Measurements from ENCODE around the gene EPN1.

EPN1 gene

GRCh38 chr19:55674841-55675660, at the start of gene EPN1:
EPN1 (plus strand) TSS chr19:55675226; CDS start chr19:55678628, 3,402 bp downstream.
- peak; percentile 51 to 98 (median 93) for DNase-seq

DNA sequence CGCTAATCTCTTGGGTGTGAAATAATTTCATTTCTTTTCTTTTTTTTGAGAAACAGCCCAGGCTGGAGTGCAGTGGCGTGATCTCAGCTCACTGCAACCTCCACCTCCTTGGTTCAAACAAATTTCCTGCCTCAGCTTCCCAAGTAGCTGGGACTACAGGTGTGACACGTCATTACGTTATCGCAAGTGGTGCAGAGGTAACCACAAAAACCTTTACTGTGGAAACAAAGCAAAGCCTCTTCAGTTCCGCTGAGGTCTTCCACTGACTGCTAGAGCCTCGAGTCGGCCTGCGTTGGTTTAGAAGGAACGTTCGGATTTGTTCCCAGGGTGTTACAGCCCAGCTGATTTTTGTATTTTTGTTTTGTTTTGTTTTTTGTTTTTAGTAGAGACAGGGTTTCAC, 48.7 kb upstream of the EPN1 start:
- no peak for DNase-seq

DNA sequence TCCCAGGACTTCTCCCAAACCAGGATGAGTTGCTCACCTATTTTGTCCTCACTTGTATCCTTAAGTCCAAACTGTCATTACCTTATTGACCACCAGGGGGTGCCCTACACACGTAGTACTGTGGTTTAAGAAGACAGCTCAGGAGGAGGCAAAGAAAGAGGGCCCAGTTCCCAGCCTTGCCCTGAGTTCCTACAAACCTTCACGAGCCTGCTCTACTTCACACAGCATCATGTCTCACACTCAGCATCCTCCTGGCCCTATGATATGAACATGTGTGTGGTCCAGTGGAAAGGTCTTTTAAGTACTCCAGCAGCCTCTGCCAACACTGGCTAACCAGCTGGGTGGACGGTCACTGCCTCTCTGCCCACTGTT, 42.6 kb upstream of the EPN1 start:
- peak in 51 of 58 donors; percentile 24 to 94 (median 63) for DNase-seq

- no peak for DNase-seq
Measured at GRCh38 chr19:55633861-55634260, 41.2 kb upstream of the EPN1 start.

- DNase-seq = no peak
Measured at GRCh38 chr19:55635334-55635717, 39.7 kb upstream of the EPN1 start.

DNA sequence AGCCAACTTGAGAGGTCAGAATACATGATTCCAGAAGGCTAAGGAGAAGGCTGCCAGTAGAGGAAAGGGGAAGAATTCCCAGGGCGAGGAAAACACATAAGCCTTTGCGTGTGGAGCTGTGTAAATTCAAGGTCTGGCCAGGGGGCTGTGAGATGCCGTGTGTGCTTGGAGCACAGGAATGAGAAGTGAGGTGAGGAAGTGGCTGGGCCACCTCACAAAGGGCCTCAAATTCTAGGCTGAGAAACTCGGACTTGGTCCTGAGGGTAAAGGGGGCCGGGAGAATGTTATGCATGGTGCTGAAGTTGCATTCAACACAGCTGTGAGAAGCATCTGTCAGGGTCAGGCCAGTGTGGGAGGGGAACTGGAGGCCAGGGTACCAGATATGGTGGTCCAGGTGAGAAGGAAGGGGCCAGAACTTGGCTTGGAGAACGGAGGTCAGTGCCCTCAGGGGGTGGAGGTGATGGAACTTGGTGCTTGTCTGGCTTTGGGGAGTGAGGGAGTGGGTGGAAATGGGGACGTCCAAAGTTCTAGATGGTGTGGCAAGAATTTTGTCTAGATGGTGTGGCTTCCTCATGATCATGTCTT, 39.1 kb upstream of the EPN1 start:
- DNase-seq = no peak

DNA sequence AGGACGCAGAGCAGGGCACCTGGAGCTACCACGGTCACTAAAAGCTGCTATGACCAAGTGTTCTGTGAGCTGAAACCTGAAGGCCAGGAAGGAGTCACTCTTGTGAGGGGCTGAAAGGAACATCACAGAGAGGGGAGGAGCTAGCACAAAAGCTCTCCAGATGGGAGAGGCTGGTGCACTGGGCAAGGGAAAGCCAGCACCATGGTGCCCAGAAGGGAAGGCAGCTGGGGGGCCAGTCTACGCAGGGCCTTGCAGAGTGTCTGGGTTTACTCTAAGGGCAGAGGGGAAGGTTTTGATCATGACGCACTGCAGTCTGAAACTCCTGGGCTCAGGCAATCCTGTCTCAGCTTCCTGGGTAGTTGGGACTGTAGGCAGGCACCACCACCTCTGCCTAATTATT, 38.3 kb upstream of the EPN1 start:
- DNase-seq = no peak

GRCh38 chr19:55637534-55637933, 37.5 kb upstream of the EPN1 start:
- DNase-seq = no peak

GRCh38 chr19:55638864-55639359, 36.1 kb upstream of the EPN1 start:
- DNase-seq = peak in 3 of 58 donors; percentile 4 to 31 (median 9)

- peak in 45 of 58 donors; percentile 24 to 67 (median 52) for DNase-seq
Measured at GRCh38 chr19:55640043-55640576, 34.9 kb upstream of the EPN1 start.

DNA sequence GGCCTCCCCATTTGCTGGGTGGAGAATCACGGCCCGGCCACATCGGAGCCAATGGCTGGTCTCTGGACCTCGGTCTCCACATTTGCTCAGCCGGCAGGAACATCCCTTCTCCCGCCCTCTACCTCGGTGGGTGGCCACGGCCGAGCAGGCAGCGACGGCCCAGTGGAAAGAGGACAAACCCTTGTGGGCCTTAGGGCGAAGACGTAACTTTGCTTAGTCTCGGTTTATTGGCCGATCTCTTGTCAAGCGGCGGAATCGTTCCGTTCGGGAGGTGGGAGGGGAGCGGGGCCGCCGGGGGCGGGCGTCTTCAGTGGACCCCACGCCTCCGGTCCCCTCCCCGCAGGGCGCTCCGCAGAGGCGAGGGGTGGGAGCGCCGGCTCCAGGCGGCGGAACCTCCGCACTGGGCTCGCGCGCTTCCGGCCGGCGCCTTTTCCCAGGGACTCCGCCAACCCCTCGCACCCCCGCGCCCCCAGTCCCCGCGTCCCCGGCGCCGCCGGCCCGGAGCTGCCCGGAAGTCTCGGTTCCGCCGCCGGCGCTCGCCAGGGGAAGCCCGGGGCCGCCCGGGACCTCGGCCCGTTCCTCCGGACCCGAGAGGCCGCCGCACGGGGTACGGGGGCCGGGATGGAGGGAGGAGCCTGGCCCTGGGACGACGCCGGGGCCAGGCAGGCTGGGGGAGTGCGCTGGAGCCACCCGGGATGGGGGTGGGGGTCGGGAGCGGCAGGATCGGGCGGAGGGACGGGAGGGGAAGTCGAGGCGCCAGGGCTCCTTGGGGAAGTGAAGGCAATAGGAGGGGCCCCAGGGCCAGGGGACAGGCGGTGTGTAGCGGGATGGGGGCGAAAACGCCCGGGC, 34.2 kb upstream of the EPN1 start, which contains the start of gene ZNF580:
Gene ZNF580 (plus strand): TSS at position 426 of the 849 bp plus-strand sequence. CDS start 1,507 bp downstream, outside the sequence.
- DNase-seq = peak in 50 of 58 donors; percentile 27 to 86 (median 67)

DNA sequence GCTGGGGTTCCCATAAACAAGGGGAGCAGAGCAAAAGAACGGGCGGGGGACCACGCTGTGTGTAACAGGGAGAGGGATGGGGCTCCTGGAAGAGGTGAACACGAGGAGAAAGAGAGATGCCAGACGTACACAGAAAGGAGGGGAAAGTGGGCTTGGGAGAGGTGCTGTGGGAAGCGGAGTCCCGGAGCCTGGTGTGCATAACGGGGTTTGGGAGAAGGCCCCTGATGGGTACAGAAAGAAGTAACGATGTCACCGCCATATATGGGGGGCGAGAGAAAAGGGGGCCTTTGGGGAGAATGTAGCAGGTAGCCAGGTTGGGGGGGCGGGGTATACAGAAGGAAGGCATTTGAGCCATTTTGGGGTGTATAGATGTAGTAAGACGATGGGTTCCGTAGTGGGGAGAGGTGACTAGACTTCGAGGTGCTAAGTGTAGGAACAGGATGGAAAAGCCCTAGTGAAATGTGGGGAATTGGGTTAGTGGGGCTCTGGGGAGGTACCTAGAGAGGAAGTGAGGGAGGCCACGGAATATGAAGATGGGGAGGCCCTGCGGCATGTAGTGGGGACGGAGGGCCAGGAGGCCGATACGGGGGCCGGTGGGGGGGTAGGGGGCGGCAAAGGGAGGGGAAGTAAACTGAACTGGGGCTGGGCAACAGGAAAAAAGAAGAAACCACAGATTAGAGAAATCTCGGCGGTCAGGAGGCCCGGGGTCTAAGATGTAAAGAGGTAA, 33.4 kb upstream of the EPN1 start:
- DNase-seq = peak in 3 of 58 donors; percentile 32 to 59 (median 44)

DNA sequence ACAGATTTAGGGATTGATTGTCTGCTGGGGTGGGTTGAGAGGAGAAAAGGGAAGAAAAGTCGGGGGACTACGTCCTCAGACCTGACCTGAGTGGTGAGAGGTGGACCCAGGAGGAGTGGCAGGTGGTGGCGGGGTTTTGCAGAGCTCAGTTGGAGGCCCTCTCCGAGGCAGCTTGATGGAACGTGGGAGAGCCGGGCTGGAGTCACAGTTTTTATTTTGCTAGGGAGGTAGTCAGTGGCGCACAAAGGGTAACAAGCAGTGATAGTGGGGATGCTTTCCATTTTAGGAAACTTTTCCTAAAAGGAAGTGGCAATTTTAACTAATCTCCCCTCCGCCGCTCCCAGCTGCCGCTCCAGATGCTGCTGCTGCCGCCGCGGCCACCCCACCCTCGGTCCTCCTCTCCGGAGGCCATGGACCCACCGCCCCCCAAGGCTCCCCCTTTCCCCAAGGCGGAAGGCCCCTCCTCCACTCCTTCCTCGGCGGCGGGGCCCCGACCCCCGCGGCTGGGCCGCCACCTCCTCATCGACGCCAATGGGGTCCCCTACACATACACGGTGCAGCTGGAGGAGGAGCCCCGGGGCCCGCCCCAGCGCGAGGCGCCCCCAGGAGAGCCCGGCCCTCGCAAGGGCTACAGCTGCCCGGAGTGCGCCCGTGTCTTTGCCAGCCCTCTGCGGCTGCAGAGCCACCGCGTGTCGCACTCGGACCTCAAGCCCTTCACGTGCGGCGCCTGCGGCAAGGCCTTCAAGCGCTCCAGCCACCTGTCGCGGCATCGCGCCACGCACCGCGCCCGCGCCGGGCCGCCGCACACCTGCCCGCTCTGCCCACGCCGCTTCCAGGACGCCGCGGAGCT, 32.6 kb upstream of the EPN1 start:
- peak in 5 of 58 donors; percentile 7 to 37 (median 13) for DNase-seq

- peak in 55 of 58 donors; percentile 16 to 79 (median 58) for DNase-seq
Measured at GRCh38 chr19:55643003-55643886, 31.8 kb upstream of the EPN1 start, which contains the start of gene ZNF581. ZNF581 (plus strand) TSS chr19:55643649; CDS start chr19:55644572, 923 bp downstream.

DNA sequence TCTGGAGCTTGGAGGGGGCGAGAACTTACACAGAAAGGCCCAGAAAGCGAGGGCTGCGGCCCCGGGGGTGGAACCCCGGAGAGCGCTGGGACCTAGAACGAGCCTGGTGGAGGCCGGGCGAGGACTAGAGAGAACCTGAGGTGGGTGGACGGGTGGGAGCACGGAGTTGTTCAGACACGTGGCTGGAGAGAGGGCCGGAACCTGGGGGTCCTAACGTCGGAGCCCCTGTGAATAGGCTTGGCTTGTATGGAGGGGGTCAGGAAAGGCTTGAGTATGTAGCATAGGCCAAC, 31.2 kb upstream of the EPN1 start:
- peak in 1 of 58 donors; percentile 55 for DNase-seq

DNA sequence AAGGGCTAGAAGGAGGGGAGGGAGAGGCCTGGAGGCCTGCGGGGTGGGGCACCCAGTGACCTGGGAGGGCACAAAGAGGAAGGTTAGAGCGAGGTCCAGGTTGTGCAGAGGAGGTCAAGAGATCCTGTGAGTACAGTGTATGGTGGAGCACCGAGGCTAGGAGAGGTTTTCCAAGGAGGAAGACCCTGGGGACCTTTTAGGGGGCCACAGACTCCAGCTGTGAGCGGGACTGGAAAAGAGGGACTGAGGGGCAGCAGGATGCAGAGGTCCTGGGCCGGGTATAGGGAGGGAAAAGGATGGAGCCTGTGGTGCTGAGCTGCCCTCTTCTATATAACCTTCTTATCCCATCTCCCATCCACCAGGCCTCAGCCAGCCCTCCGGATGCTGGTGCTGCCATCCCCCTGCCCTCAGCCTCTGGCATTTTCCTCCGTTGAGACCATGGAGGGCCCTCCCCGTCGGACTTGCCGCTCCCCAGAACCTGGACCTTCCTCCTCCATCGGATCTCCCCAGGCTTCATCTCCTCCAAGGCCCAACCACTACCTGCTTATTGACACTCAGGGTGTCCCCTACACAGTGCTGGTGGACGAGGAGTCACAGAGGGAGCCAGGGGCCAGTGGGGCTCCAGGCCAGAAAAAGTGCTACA, 30.7 kb upstream of the EPN1 start:
- no peak for DNase-seq

DNA sequence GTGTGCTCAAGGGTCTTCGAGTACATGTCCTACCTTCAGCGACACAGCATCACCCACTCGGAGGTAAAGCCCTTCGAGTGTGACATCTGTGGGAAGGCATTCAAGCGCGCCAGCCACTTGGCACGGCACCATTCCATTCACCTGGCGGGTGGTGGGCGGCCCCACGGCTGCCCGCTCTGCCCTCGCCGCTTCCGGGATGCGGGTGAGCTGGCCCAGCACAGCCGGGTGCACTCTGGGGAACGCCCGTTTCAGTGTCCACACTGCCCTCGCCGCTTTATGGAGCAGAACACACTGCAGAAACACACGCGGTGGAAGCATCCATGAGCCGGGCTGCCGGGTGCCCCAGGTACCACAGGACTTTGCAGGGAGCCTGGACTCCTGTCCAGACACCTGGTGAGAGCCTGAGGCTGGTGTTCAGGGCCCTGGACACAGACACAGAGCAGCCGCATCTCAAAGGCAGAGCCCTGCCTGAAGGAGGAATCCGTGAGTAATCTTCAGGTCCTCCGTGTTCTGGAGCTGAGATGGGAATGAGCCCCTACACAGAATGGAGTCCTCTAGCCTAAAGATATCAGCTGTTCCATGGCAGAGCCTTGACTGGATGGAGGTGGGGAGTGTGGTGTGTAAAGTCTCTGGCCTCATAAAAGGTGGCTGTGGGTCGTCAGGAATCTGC, 30.0 kb upstream of the EPN1 start:
- no peak for DNase-seq

GRCh38 chr19:55645512-55645881, 29.5 kb upstream of the EPN1 start:
- no peak for DNase-seq
